HG02938 (cell line): ENCODE data around the gene BCAS3.

Experiments used
- ATAC-seq: cut with Tn5 transposase; IDR thresholded peaks from one replicate; pipeline ENCODE4 v1.9.1; 2021; ENCODE audit warnings: mild to moderate bottlenecking, moderate library complexity; ENCODE audit not compliant: unreplicated experiment

The BCAS3 gene

DNA sequence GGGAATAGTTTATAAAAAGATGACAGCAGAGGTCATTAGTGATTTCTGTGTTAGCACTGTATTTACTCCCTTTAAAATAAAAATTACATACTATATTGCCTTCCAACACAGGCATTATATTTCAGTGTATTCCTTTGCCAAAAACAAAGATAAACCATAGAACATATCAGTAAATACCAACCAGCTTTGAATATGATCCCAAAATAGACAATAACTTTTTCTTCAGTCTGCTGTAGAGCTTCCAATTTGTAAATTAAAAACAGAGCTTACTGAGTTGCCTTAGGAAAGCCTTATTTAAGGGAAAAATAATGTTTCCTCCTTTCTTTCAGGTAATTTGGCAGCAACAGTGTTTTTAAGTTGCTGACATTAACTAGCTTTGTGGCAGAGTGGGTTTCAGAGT, 369.9 kb downstream of the BCAS3 start:
- ATAC-seq = no peak

DNA sequence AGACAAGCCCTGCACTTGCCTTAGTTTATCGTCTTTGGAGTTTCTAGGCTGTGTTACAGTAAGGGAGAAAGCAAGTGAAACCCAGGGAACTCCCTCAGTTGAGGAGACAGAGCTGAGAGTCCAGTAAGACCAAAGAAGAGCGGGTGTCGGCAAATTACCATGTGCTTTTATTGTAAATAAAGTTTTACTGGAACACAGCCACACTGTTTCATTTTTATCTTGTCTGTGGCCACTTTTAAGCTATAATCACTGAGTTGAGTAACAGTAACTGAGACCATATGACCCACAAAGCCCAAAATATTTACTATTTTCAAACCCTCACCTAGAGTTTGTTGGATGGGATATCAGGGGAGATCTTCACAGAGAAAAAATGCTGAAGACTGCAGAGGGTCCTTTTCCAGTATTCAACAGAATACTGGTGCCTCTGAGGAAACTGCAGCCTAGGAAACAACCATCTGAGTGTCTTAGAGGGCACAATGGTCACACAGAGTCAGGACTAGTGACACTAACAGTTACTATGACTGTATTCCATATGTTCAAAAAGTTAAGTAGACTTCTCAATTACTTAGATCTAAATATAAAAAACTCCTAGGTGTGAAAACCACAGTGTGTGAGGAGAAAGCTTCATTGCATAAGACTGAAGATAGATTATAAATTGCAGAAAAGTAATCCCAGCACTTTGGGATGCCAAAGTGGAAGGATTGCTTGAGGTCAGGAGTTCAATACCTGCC, 370.9 kb downstream of the BCAS3 start:
- no peak for ATAC-seq

DNA sequence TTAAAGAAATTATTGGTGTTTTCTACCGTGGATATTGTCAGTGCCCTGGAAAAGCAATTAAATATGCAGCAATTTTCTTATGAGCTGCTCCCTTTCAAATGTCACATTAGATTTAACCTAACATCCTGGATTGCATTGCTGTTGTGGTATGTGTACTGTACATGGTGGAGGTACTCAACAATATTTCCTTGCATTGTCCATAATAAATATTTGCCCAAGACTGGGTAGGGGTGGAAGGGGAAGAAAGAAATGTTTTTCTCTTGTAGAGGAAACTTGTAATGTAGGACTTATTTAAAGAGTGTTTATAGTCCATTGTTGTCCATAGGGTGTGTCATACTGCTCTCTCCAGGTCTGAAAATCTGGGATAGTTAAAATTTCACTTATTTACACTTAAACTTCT, 375.8 kb downstream of the BCAS3 start:
- no peak for ATAC-seq

DNA sequence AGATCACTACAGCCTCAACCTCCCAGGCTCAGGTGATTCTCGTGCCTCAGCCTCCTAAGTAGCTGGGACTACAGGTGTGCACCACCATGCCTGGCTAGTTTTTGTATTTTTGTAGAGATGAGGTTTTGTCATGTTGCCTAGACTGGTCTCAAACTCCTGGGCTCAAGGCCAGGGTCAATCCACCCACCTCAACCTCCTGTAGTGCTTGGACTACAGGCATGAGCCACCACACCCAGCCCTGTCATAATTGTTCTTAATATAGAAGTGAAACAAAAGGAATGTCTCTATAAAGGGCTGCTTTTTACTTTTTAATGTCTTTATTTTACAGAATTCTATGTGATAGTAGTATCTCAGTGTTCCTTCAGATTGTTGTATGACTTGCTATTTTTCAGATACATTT, 376.8 kb downstream of the BCAS3 start:
- ATAC-seq = no peak

DNA sequence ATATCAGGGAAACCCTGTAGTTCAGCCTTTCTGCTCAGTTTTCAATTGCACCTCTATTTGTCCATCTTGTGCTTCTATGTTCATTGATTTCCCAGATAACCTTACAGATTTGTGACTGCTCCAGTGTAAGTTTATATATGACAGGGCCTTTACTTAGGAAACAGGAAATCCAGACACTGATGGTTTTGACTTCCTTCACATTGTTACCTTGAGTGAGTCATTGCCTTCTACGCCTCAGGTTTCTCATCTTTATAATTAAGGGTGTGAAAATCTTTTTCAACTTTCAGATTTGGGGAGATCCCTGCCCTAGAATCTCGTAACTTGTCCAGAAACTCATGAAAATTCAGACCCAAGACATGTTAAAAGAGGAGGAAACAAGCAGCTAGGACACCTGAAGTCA, 379.6 kb downstream of the BCAS3 start:
- ATAC-seq = no peak

DNA sequence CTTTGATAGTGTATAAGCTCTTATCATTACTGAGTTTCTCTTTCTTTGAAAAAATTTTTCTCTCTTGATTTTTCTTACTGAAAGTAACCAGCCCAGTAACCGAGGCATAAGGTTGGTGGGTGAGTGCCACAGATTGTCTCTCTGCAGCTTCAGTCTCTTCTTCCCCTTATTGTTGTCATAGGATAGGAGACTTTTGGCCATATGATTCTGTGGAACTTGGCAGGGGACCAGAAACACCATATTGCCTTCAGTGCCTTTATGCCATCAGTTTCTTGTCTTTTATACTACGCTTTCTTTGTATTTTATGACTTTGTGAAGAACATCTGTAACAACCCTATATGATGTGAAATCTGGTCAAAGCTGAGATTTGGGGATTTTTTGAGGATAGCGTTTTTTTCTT, 380.4 kb downstream of the BCAS3 start:
- ATAC-seq = no peak

DNA sequence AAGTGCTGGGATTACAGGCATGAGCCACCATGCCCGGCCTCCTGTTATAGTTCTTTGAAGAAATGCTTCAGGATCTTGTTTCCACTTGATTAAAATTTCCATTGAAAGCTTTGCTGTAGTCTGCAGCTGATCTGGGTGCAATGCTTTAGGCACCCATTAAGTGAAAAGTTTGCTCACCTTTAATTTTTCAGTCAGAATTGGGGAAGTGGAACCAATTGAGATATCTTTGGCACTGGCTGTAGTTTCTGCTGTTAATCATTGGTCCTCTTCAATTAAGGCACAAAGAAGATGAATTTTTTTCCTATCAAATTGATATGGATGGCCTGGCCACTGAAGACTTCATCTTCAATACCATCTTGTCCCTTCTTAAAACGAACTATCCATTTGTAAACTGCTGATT, 385.9 kb downstream of the BCAS3 start:
- ATAC-seq = peak; percentile 74

DNA sequence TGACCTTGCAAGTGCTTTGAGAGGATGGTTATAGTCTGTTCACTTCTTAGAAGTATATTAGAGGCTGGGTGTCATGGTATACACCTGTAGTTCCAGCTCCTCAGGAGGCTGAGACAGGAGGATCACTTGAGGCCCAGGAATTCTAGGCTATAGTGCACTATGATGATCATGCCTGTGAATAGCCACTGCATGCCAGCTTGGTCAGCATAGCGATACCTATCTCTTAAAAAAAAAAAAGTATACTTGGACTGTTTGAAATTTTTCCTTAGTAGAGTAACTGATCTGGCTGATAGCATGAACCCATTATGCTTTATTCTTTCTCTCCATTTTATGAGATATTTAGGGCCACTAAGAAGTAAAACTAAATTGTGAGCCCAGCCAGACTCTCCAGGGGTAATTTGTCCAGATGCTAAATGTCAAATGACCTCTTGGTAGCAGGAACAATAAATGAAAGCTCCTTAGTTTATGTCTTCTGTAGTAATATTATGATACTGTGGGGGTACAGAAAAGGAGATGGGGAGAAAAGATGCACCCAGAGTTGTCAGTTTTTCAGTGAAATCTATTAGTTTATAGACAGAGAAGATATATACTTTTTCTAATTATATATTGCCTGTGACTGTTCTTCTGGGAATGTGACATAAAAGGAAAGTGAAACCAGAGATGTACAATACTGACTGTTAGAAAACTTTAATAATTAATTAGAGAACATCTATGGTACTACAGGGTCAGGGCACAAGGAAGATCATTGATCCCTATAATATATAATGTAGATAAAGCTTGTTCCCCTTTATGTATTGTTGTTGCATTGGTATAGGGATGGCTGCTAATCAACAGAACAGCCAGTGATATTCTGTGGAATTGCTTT, 386.7 kb downstream of the BCAS3 start:
- peak; percentile 58 for ATAC-seq

DNA sequence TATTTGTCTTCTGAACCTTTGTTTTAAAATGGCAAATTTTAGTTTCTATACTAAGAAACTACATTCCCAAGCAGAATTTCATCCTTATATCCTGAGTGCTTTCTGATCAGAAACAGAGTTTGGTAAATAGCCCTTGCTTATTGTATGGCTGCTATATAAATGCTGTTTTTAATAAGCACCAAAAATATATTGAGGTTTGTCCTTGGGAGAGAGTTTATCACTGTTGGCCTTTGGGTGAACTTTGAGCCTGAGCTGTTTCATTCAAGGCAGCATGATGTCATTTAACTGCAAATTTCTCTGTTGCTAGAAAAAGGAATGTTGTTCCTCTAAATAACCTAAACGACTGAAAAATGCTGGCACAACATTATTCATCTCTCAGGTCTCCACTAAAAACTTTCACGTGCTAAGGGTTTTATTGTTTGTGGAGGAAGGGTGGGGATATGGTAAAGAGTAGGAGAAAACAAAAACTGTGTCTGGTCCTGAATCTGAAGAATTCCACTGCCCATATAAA, 387.7 kb downstream of the BCAS3 start:
- no peak for ATAC-seq

DNA sequence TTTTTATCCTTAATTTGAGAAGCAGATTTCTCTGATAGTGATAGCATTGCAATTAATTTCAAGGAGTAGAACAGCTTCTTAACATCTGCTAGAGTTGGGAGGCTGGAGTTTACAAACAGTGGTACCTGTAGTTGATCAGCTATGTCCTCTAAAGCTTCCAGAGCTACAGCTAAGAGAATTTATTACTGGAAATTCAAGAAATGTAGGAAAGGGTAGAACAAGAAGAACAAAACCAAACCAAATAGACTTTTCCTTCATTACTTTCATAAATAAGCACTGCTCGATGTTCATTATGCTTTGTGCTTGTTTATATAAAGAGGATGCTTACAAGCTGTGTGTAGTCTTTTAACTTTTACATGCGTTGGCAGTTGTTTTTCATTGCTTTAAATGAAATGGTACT, 388.4 kb downstream of the BCAS3 start:
- ATAC-seq = no peak

DNA sequence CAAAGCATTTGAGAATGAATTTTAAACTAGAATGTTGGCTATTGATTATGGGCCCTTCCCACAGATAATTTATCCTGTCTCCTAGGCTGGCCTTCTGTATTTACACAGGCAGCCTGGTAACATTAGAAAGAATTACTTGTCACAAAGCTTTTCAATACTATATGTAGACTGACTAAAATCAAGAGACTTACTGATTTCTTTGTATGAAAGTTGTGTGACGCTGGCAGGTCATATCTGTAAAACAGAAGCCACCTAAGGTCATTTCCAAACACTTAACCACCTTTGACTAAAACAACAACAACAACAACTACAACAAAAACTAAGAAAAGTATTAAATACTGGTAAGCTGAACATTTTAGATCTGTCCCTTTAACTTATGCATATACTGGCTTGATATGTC, 393.0 kb downstream of the BCAS3 start:
- no peak for ATAC-seq

DNA sequence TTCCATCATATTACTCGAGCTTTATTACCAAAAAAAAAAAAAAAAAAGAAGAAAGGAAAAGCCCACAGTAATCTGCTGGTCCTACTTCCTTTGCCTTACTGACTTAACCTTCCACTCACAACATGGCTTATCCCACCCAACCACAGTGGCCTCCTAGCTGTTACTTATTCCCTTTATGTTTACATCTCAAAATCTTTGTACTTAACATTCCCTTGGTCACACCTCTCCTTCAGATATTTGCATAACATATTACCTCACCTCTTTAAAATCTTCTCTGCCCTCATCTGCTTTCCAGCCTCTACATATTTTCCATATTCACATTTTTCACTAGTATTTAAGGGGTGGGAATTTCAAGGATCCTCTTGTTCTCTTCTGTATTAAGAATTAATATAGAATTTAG, 395.0 kb downstream of the BCAS3 start:
- ATAC-seq = no peak

DNA sequence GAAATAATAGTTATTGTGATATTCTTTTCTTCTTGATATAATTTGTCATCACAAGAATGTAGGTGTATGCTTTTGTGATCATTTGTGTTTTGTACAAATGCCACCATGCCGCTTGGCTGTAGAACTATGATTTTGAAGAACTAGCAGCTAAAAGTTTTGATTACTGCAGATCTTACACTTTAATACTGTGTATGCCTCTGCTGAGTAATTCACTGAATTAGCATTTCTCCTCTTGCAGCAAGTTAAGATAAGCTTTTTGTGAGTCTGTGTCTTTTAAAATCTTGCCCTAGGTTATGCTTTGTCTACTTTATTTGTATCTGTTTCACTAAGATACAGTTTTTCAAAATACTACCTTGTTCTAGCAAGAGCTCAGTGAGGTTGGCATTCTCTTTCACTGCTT, 395.5 kb downstream of the BCAS3 start:
- no peak for ATAC-seq

DNA sequence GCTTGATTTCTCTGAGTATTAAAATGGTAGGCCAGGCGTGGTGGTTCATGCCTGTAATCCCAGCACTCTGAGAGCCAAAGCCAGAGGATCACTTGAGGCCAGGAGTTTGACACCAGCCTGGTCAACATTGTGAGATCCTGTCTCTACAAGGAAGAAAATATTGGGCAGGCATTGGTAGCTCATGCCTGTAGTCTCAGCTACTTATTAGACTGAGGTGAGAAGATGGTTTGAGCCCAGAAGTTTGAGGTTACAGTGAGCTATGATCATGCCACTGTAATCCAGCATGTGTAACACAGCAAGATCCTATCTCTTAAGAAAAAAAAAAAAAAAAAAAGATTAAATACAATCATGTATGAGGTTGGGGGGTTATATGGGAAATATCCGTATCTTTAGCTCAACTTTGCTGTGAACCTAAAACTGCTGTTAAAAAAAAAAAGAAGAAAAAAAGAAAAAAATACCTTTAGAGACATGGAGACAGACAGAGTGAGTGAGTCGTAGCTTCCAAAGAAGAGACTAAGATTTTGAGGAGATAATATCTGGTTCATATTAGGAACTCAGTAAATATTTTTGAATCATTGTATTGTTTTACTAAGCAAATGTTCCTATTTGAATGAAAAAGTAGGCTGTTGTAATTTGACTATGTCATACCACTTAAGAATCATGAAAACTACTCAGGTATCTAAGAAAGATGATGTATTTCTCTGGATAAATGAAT, 396.3 kb downstream of the BCAS3 start:
- ATAC-seq = no peak

DNA sequence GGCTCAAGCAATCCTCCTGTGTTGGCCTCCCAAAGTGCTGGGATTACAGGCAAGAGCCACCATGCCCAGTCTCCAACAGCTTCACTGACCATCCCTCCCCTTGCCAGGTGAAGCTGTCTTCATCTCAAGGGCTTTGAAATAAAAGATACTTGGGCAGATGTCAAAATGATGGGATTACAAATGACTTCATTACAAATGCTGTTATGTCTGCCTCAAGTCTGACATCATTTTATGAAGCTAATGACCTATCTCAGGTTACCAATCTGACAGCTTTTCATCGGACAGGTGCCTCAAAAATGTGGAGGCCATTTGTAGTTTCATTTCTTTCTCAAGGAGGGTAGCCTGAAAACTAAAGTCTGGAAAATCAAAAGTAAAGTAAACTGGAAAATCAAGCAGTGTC, 398.3 kb downstream of the BCAS3 start:
- ATAC-seq = no peak

DNA sequence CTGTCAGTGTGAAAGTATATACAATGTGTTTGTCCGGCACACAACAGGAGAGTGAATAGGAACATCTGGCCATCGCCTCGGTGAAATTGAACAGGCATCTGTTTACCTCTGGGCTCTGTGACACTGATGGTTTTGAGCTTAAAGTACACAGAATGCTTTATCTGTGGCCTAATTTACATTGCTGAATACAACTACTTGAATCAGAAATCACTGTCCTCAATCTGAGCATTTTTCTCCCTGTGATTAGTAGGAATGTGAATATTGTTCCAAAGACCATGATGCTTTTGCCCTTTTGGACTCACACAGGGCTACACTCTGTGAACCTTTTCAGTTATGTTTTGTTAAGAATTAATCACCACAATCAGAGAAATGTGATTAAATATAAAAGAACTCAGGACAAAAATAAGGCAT, 399.0 kb downstream of the BCAS3 start:
- no peak for ATAC-seq

DNA sequence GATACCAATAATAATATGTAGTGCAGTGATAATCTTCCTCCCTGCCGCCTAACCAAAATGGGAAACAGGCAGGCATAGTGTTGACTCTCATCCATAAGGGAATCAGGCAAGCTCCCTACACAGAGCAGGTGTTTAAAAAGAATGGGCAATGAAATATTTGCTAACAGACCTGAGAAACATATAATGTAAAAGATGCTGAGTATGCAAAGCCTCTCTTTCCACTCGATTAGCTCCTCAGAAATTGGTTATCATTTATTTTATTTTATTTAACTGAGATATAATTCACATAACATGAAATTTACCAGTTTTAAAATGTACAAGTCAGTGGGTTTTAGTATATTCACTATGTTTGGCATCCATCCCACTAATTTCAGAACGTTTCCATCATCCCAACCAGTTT, 404.3 kb downstream of the BCAS3 start:
- no peak for ATAC-seq

DNA sequence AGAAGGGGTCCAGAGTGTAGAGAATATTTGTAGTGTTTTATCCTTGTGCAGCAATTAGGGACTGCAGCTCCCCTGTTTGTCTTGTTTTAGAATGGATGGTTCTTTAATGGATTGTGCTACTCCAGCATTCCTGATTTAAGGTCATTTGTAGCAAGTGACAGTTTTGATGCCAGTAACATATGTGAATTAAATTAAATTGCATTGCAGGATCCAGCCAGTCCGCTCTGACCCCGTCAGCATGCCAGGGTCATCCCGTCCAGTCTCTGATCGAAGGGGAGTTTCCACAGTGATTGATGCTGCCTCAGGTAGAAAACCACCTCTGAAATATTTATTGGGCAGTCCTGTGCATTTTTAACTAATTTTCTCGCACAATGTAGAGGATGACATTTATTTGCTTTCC, 406.6 kb downstream of the BCAS3 start:
- ATAC-seq = no peak

DNA sequence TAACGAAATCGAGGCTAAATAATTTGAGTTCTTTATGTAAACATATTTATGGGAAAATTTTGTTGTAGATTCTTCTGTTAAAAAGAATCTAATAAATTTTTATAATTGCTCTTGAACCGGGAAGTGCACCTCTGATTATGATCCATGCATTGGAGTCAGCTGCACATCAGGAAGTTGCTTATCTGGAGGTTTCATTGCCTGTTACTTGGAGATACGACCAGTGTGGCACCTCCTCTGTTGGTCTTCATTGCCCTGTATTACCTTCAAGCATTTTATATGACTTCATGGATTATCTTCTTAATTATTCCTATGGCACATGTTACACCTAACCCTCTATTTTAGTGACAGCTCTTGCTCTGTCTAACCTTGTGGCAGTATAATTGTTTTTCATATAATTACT, 409.4 kb downstream of the BCAS3 start:
- ATAC-seq = no peak

DNA sequence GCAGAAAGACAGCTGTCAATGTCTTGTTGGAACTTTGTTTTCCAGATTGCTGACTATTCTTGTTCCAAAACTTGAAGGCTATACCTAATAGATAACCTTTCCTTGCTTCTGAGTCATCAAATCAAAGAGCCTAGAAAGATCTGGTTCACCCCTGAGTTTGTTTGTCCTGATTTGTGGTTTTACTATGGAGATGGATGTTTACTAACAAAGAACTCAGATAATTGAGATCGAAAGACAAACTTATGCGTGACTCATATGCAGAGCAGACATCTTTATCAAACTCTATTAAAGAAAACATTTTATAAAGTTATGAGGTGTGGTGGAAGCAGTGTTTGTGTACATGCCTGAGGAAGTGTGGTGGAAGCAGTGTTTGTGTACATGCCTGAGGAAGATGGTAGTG, 410.9 kb downstream of the BCAS3 start:
- ATAC-seq = no peak

DNA sequence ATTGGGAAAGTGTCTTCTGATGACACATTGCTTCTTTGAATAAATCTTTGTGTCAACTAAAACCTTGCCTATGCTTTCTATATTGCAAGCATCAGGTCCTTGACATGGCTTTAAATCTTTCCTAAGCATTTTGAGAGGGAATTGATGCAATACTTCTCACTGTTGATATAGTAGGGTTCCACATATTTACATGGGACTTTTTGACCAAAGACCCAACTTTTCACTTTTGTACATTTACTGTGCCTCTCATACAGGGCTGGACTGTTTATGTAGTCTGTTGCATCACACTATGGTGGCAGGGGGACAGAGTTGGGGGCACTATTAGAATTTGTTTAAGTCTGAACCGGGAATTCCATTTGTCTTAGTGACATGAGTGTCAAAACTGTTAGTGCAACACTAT, 413.4 kb downstream of the BCAS3 start:
- no peak for ATAC-seq

DNA sequence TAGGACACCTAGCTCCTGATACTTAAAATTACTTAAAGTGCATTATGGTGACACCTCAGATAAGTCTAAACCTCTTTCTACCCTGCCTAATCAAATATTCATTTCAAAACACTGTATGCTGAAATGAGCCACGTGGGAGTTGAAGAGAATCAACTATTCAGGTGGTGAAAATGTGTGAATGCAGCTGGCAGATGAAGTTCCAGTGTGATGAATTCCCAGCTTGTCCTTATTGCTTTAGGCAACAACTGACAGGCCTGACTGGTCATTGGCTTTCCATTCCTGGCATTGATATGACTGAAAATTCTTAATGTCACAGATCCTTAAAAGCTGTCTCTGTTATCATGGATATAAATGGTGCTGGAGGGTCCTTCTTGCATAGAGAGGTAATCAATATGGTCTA, 420.1 kb downstream of the BCAS3 start:
- no peak for ATAC-seq
